Measurements from ENCODE around the gene EFCAB6. TPM values are rescaled to one million over a fixed set of nuclear protein-coding genes. Genes with fewer than 3 reads are reported as not detected.

Gene EFCAB6
- total and polyA plus RNA-seq, 9 of the 15 experiments (the other 6 are each of a cell fraction or from before 2014, with no cell fraction given) = 0.06 TPM; not detected in 8

DNA sequence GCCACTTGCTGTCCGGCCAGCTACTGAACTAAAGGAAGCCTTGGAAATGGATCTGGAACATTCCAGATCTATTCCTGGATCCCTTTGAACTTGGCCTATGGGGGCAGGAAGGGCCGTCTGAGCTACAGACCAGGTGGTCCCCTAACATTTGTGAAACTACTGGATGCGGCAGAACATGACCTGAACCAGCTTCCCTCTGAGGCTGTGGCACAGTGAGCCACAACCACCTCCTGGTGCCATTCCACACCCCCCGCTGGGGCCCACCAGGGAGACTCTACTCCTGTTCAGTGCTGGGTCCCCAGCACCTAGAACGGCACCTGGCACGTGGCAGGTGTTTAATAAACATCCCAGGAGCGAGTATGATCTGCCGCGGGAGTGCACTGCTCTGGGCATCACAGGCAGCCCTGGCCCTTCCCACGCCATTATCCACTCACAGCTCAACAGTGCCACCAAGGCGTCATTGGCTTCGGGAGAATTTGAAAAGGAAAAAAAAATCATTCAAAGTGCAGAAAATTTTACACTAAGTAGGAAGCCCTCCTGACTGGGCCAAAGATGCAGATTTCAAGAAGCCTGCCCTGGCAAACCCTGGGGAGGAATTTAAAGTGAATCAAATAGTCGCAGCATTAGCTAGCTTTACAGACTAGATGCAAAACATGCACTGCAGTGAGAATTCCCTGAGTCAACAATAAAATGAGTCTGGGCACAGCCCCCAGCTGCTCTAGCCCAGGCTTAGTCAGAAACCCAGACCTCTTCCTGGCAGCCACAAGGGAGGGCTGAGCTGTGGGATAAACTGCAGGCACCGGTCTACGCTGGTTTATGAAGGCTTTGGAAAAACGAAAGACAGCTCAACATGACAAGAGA, 14.3 kb upstream of the EFCAB6 start (continued):
- no peak for TF ChIP-seq RBM14 (IDR thresholded peaks at IDR 0.05; ENCODE audit: borderline replicate concordance, insufficient read depth, low read depth, low read length)
- no peak for TF ChIP-seq RBM17 (IDR thresholded peaks at IDR 0.05; ENCODE audit: borderline replicate concordance, low read depth, low read length)
- no peak for TF ChIP-seq RFX5 (IDR thresholded peaks at IDR 0.05; ENCODE audit: low read depth, low read length)
- no peak for TF ChIP-seq RBM15 (IDR thresholded peaks at IDR 0.05; ENCODE audit: insufficient read depth, low read length)
- no peak for TF ChIP-seq NRF1 (conservative IDR thresholded peaks at IDR 0.05 in 1 of 2, IDR thresholded peaks at IDR 0.05 in 1 of 2)
- TF ChIP-seq CREBBP (IDR thresholded peaks at IDR 0.05; ENCODE audit: low read depth, low read length) = no peak
- no peak for TF ChIP-seq EP300 (IDR thresholded peaks at IDR 0.05; ENCODE audit: low read length)
- no peak for TF ChIP-seq MXI1 (IDR thresholded peaks at IDR 0.05; ENCODE audit: low read depth, low read length)
- TF ChIP-seq NEUROD1 (IDR thresholded peaks at IDR 0.05; ENCODE audit: borderline replicate concordance, low read depth, low read length, partially characterized antibody) = no peak
- TF ChIP-seq, protein P1, sequence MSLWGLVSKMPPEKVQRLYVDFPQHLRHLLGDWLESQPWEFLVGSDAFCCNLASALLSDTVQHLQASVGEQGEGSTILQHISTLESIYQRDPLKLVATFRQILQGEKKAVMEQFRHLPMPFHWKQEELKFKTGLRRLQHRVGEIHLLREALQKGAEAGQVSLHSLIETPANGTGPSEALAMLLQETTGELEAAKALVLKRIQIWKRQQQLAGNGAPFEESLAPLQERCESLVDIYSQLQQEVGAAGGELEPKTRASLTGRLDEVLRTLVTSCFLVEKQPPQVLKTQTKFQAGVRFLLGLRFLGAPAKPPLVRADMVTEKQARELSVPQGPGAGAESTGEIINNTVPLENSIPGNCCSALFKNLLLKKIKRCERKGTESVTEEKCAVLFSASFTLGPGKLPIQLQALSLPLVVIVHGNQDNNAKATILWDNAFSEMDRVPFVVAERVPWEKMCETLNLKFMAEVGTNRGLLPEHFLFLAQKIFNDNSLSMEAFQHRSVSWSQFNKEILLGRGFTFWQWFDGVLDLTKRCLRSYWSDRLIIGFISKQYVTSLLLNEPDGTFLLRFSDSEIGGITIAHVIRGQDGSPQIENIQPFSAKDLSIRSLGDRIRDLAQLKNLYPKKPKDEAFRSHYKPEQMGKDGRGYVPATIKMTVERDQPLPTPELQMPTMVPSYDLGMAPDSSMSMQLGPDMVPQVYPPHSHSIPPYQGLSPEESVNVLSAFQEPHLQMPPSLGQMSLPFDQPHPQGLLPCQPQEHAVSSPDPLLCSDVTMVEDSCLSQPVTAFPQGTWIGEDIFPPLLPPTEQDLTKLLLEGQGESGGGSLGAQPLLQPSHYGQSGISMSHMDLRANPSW (CRISPR knock-in tag; IDR thresholded peaks at IDR 0.05) = no peak

All from K562 (cell line).